ENCODE results near the gene IGFBP5. TPM values are rescaled to one million over a fixed set of nuclear protein-coding genes. Genes with fewer than 3 reads are reported as not detected.

IGFBP5 gene
- total and polyA plus RNA-seq, 12 donors = 67.1 to 267 (median 152) TPM

- intact Hi-C loops (cut with DNase I) = loop anchor here in 3 of 10 donors (10.0 kb wide), 2 partner anchors 46 to 626 kb away; no protein-coding TSS in a partner anchor
- no peak for TF ChIP-seq CTCF (IDR thresholded peaks at IDR 0.05)
- WGBS, 2 donors = 96 to 100% methylated on average over 5 of the region's 5 CpGs
- Histone ChIP-seq H3K4me3 (no peak overlapping the region), H3K27me3 (no peaks in the 10 kb centered on the region), H3K36me3 (peaks cover 0 to 40% (median 0%) of the 10 kb centered on the region in 9 donors), H3K9me3 (no peaks in the 10 kb centered on the region), H3K27ac (no peak overlapping the region), H3K4me1 (peaks cover 0 to 17% (median 16%) of the 10 kb centered on the region in 9 donors)
- ATAC-seq (no peak), DNase-seq (no peak)
Measured at GRCh38 chr2:216661051-216661450, 34.3 kb downstream of the IGFBP5 start.

GRCh38 chr2:216660496-216660895, 34.9 kb downstream of the IGFBP5 start:
- H3K27ac ChIP-seq = no peak overlapping the region
- WGBS, 2 donors = 94 to 97% methylated on average over 10 of the region's 10 CpGs
- peaks cover 0 to 12% (median 10%) of the 10 kb centered on the region in 9 donors for H3K4me1 ChIP-seq
- intact Hi-C loops (cut with DNase I) = loop anchor here in 3 of 10 donors (10.0 kb wide), 2 partner anchors 46 to 626 kb away; no protein-coding TSS in a partner anchor
- no peak overlapping the region for H3K4me3 ChIP-seq
- H3K36me3 ChIP-seq = peaks cover 0 to 40% (median 0%) of the 10 kb centered on the region in 9 donors
- no peak for DNase-seq
- no peaks in the 10 kb centered on the region for H3K27me3 ChIP-seq
- no peak for TF ChIP-seq CTCF (IDR thresholded peaks at IDR 0.05)
- ATAC-seq = no peak
- H3K9me3 ChIP-seq = no peaks in the 10 kb centered on the region

GRCh38 chr2:216659276-216659675, 36.1 kb downstream of the IGFBP5 start:
- peaks cover 0 to 10% (median 3%) of the 10 kb centered on the region in 9 donors for H3K4me1 ChIP-seq
- no peak for ATAC-seq
- no peak for TF ChIP-seq CTCF (IDR thresholded peaks at IDR 0.05)
- no peak overlapping the region for H3K27ac ChIP-seq
- H3K9me3 ChIP-seq = no peaks in the 10 kb centered on the region
- intact Hi-C loops (cut with DNase I) = no loop called here
- H3K36me3 ChIP-seq = peaks cover 0 to 40% (median 0%) of the 10 kb centered on the region in 9 donors
- DNase-seq = no peak
- 90 to 97% methylated on average over 6 of the region's 6 CpGs for WGBS, 2 donors
- H3K27me3 ChIP-seq = no peaks in the 10 kb centered on the region
- H3K4me3 ChIP-seq = no peak overlapping the region

- Histone ChIP-seq H3K9me3 (no peaks in the 10 kb centered on the region), H3K27ac (no peak overlapping the region), H3K27me3 (no peaks in the 10 kb centered on the region), H3K36me3 (peaks cover 0 to 38% (median 0%) of the 10 kb centered on the region in 9 donors), H3K4me3 (no peak overlapping the region), H3K4me1 (peaks cover 0 to 15% (median 3%) of the 10 kb centered on the region in 9 donors)
- WGBS, 2 donors = 87 to 93% methylated on average over 6 of the region's 6 CpGs
- intact Hi-C loops (cut with DNase I) = no loop called here
- no peak for DNase-seq
- no peak for ATAC-seq
- TF ChIP-seq CTCF (IDR thresholded peaks at IDR 0.05) = no peak
Measured at GRCh38 chr2:216658757-216659156, 36.6 kb downstream of the IGFBP5 start.

Measured in heart right ventricle (tissue), 16 donors.